ENCODE measurements around the gene PAWR. TPM values are rescaled to one million over a fixed set of nuclear protein-coding genes. Genes with fewer than 3 reads are reported as not detected.

The PAWR gene
- polyA plus RNA-seq, 1 donor (not counting 4 experiments of a cell fraction or from before 2014, with no cell fraction given) = 41.1 TPM

DNA sequence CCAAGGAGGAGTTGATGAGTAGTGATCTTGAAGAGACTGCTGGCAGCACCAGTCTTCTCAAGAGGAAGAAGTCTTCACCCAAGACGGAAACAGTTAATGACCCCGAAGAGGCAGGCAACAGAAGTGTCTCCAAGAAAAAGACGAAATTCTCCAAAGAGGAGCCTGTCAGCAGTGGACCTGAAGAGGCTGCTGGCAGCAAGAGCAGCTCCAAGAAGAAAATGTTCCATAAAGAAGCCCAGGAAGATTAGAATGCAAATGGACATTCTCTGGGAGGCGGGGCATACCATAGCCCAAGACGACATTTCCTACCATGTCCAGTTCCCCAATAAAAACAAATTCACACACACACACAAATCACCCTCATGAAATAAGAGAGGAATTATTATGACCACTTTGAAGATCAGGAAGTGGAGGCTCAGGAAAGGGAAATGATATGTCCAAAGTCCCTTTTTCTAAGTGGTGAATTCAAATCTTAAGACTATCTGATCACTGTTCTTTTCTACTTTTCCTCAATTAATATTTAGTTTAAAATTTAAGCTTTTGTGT, 131.8 kb downstream of the PAWR start:
- H3K9ac ChIP-seq (ENCODE audit: control insufficient read depth, extremely low read depth, insufficient read depth, low read length) = no peak overlapping the region
- no peaks in the 10 kb centered on the region for H3K27me3 ChIP-seq (ENCODE audit: control insufficient read depth, extremely low read depth, insufficient read depth, low read length)
- no peaks in the 10 kb centered on the region for H3K79me2 ChIP-seq (ENCODE audit: control insufficient read depth, insufficient read depth, low read length)
- no peak overlapping the region for H3K4me2 ChIP-seq (ENCODE audit: control insufficient read depth, extremely low read depth, insufficient read depth, low read depth, low read length)
- TF ChIP-seq, protein P1, sequence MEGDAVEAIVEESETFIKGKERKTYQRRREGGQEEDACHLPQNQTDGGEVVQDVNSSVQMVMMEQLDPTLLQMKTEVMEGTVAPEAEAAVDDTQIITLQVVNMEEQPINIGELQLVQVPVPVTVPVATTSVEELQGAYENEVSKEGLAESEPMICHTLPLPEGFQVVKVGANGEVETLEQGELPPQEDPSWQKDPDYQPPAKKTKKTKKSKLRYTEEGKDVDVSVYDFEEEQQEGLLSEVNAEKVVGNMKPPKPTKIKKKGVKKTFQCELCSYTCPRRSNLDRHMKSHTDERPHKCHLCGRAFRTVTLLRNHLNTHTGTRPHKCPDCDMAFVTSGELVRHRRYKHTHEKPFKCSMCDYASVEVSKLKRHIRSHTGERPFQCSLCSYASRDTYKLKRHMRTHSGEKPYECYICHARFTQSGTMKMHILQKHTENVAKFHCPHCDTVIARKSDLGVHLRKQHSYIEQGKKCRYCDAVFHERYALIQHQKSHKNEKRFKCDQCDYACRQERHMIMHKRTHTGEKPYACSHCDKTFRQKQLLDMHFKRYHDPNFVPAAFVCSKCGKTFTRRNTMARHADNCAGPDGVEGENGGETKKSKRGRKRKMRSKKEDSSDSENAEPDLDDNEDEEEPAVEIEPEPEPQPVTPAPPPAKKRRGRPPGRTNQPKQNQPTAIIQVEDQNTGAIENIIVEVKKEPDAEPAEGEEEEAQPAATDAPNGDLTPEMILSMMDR (optimal IDR thresholded peaks at IDR 0.05 in 1 of 3, IDR thresholded peaks at IDR 0.05 in 1 of 3, conservative IDR thresholded peaks at IDR 0.05 in 1 of 3; ENCODE audit: extremely low read depth in 1 of 3, insufficient read depth in 2 of 3, low read length in 3 of 3) = no peak
- no peak for TF ChIP-seq EZH2 (IDR thresholded peaks at IDR 0.05; ENCODE audit: low read length)
- peaks cover 5 to 8% of the 10 kb centered on the region in 2 experiments for H3K36me3 ChIP-seq (ENCODE audit: control insufficient read depth in 2 of 2, extremely low read depth in 1 of 2, insufficient read depth in 2 of 2, low read length in 2 of 2)
- DNase-seq (ENCODE audit: low read depth, low spot score) (no peak), FAIRE-seq (no peak)
- no peaks in the 10 kb centered on the region for H4K20me1 ChIP-seq (ENCODE audit: control insufficient read depth, extremely low read depth, insufficient read depth, low read length)
- H3K9me3 ChIP-seq (ENCODE audit: control insufficient read depth, low read depth, low read length) = no peaks in the 10 kb centered on the region
- H3K27ac ChIP-seq (ENCODE audit: control insufficient read depth, insufficient read depth, low read length) = no peak overlapping the region
- H2AFZ ChIP-seq (ENCODE audit: control insufficient read depth, low read length) = no peak overlapping the region
- peaks cover 2% of the 10 kb centered on the region for H3K4me1 ChIP-seq (ENCODE audit: control insufficient read depth, extremely low read depth, insufficient read depth, low read length)
- H3K4me3 ChIP-seq (ENCODE audit: control insufficient read depth in 2 of 3, extremely low read depth in 1 of 3, insufficient read depth in 2 of 3, low read depth in 1 of 3, low read length in 3 of 3) = no peak overlapping the region
- no peaks in the 10 kb centered on the region for H3K9me1 ChIP-seq (ENCODE audit: control insufficient read depth, extremely low read depth, insufficient read depth, low read length)
- dilution Hi-C loops (cut with MboI; ENCODE audit: extremely low pct_ligation_motif_present, low sequenced_read_pairs) = no loop called here

DNA sequence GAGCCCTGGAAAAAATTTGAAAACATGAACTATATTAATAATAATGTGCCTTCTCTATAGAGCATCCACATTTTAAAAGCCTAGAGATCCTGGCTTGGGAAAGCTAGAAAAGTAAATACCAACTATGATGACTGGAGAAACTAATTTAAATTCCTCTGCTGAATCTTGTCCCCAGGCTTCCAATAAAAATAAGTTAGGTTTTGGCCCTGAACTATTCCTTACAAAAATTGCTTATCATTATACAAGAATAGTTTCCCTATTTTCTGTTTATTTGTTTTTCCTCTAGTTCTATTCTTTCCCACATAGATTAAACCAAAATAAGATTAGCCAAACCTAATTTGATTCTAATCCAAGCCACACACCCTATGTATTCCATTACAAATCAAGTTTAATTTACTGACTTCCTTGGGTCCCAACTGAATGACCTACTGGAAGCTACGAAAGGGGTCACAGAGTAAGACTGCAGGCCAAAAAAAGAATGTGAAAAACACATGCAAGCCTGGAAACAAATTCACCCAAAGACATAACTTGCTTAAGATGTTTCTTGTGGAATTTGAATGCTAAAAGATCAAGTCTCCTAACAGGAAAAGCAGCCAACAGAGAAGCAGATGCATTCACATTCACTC, 133.0 kb downstream of the PAWR start:
- Histone ChIP-seq H3K9me1 (ENCODE audit: control insufficient read depth, extremely low read depth, insufficient read depth, low read length) (no peaks in the 10 kb centered on the region), H3K36me3 (ENCODE audit: control insufficient read depth in 2 of 2, extremely low read depth in 1 of 2, insufficient read depth in 2 of 2, low read length in 2 of 2) (peaks cover 9% of the 10 kb centered on the region in 2 experiments), H3K4me2 (ENCODE audit: control insufficient read depth, extremely low read depth, insufficient read depth, low read depth, low read length) (no peak overlapping the region), H2AFZ (ENCODE audit: control insufficient read depth, low read length) (no peak overlapping the region), H3K4me1 (ENCODE audit: control insufficient read depth, extremely low read depth, insufficient read depth, low read length) (peaks cover 2% of the 10 kb centered on the region), H3K4me3 (ENCODE audit: control insufficient read depth in 2 of 3, extremely low read depth in 1 of 3, insufficient read depth in 2 of 3, low read depth in 1 of 3, low read length in 3 of 3) (no peak overlapping the region), H3K27me3 (ENCODE audit: control insufficient read depth, extremely low read depth, insufficient read depth, low read length) (no peaks in the 10 kb centered on the region), H3K9ac (ENCODE audit: control insufficient read depth, extremely low read depth, insufficient read depth, low read length) (no peak overlapping the region), H3K9me3 (ENCODE audit: control insufficient read depth, low read depth, low read length) (peaks cover 2% of the 10 kb centered on the region), H3K27ac (ENCODE audit: control insufficient read depth, insufficient read depth, low read length) (no peak overlapping the region), H4K20me1 (ENCODE audit: control insufficient read depth, extremely low read depth, insufficient read depth, low read length) (no peaks in the 10 kb centered on the region), H3K79me2 (ENCODE audit: control insufficient read depth, insufficient read depth, low read length) (no peaks in the 10 kb centered on the region)
- TF ChIP-seq, protein P1 (optimal IDR thresholded peaks at IDR 0.05 in 1 of 3, IDR thresholded peaks at IDR 0.05 in 1 of 3, conservative IDR thresholded peaks at IDR 0.05 in 1 of 3; ENCODE audit: extremely low read depth in 1 of 3, insufficient read depth in 2 of 3, low read length in 3 of 3) = no peak
- no peak for TF ChIP-seq EZH2 (IDR thresholded peaks at IDR 0.05; ENCODE audit: low read length)
- DNase-seq (ENCODE audit: low read depth, low spot score) (no peak), FAIRE-seq (no peak)
- dilution Hi-C loops (cut with MboI; ENCODE audit: extremely low pct_ligation_motif_present, low sequenced_read_pairs) = no loop called here
